ENCODE results near the gene C4orf46. TPM values are rescaled to one million over a fixed set of nuclear protein-coding genes. Genes with fewer than 3 reads are reported as not detected.

The C4orf46 gene
- 1 to 10 TPM; 3.0 to 6.5 (median 4.2) TPM for total RNA-seq

DNA sequence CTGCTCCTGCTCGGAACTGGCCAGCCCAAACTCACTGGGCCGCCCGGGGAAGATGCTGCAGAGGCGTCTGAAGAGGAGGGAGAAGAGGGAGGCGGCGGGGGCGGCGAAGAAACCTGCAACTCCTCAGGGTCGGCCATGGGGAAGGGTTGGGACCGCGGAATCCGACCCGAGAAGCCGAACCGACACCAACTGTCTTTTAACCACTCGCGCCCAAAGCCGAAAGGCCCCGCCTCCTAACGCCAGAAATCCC lies at the start of gene C4orf46:
Gene C4orf46 (minus strand): TSS at position 223 of the 250 bp plus-strand sequence. CDS start 86 bp downstream, at position 137.
- TF ChIP-seq, protein P1, sequence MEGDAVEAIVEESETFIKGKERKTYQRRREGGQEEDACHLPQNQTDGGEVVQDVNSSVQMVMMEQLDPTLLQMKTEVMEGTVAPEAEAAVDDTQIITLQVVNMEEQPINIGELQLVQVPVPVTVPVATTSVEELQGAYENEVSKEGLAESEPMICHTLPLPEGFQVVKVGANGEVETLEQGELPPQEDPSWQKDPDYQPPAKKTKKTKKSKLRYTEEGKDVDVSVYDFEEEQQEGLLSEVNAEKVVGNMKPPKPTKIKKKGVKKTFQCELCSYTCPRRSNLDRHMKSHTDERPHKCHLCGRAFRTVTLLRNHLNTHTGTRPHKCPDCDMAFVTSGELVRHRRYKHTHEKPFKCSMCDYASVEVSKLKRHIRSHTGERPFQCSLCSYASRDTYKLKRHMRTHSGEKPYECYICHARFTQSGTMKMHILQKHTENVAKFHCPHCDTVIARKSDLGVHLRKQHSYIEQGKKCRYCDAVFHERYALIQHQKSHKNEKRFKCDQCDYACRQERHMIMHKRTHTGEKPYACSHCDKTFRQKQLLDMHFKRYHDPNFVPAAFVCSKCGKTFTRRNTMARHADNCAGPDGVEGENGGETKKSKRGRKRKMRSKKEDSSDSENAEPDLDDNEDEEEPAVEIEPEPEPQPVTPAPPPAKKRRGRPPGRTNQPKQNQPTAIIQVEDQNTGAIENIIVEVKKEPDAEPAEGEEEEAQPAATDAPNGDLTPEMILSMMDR (IDR thresholded peaks at IDR 0.05; ENCODE audit: low read depth), result no peak

DNA sequence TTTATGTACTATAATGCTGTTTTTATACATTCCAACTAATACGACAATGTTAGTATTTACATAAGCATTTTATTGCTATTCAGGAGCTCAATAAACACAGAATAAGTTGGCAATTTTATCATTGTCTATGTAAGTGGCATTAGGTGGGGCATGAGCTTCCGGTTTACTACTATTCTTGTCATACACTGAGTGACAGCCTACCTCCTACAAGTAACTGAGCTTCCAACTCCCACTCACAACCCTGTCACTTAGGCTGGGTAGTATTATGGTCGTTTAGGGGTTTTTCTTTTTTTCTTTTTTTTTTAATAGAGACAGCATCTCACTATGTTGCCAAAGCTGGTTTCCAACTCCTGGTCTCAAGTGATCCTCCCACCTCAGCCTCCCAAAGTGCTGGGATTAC lies 44.1 kb upstream of the C4orf46 start:
- TF ChIP-seq, protein P1 (IDR thresholded peaks at IDR 0.05; ENCODE audit: low read depth), result no peak

DNA sequence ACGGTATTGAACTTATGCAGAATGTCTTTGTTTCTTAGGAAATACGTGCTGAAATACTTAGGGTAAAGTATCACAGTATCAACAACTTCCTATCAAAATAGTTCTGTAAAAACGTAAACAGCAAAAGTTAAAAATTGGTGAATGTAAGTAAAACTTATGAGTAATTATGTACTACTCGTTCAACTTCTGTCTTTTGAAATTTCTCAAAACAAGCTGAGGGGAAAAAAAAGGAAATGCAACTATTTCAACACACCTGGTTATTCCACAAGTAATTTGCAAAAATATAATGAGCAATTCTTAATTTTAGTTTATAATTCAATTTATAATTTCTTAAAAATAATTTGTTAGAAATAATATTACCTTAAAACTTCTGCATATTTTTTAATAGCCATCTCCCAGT lies 43.2 kb upstream of the C4orf46 start:
- TF ChIP-seq, protein P1 (IDR thresholded peaks at IDR 0.05; ENCODE audit: low read depth), result no peak

DNA sequence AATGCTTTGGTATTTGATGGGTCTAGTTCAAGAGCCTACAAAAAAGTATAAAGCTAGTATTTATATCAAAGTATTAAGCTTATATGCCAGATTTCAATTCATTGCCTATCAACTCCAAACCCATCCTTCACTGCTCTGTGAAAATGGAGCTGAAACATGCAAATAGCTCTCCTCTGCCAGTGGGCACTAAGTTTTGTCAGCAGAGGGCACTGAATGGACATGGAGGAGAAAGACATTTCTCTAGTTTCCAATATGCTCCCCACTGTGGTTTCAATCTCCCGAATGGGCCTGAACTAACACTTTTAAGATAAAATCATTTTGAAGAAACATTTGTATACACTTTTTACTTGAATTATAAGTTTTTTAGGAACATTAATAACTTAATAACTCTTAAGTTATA lies 39.1 kb upstream of the C4orf46 start:
- TF ChIP-seq, protein P1 (IDR thresholded peaks at IDR 0.05; ENCODE audit: low read depth), result no peak

DNA sequence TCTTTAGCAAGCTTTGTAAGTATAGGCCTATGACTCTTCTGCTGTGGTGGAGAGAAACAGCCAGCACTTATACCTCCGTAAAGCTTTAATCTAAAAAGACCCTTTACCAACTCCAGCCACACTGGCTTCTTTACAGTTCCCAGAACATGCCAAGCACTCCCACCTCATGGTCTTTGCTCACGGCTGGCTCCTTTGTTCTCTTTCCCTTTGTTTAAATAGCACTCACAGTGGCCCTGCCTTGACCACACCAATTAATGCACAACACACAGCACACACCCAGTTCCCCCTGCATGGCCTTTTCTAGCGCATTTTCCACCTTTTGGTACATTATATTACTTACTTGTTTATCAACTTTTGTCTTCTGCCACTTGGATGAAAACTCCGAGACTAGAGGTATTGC lies 32.6 kb upstream of the C4orf46 start:
- TF ChIP-seq, protein P1 (IDR thresholded peaks at IDR 0.05; ENCODE audit: low read depth), result no peak

DNA sequence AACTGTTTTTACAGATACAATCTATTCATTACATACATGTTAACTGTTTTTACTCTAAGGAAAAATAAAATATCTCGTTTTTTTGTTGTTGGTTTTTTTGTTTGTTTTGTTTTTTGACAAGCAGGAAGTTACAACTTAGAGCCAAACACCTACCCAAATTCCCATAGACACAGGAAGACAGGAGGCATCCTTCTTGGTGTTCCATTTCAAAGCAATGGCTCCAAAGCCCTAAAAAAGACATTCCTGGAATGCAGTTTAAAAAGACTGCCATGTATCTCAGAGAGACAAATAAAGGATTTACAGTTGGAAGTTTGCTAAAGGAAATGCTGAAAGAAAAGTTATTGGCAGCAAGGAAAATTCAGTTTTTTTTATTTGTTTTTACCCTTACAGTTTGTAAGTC lies 17.1 kb upstream of the C4orf46 start:
- TF ChIP-seq, protein P1 (IDR thresholded peaks at IDR 0.05; ENCODE audit: low read depth), result no peak

DNA sequence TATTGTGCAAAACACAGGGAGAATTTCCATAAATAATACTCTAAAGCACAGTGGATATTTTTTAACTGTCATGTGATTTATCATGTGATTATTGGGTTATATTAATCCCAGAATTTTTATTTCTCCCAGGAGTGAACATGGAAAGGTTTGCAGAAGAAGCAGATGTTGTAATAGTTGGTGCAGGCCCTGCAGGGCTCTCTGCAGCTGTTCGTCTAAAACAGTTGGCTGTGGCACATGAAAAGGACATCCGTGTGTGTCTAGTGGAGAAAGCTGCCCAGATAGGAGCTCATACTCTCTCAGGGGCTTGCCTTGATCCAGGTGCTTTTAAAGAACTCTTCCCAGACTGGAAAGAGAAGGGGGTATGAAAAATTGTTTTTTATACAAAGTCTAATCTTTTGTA lies 10.4 kb upstream of the C4orf46 start:
- TF ChIP-seq, protein P1 (IDR thresholded peaks at IDR 0.05; ENCODE audit: low read depth), result no peak

DNA sequence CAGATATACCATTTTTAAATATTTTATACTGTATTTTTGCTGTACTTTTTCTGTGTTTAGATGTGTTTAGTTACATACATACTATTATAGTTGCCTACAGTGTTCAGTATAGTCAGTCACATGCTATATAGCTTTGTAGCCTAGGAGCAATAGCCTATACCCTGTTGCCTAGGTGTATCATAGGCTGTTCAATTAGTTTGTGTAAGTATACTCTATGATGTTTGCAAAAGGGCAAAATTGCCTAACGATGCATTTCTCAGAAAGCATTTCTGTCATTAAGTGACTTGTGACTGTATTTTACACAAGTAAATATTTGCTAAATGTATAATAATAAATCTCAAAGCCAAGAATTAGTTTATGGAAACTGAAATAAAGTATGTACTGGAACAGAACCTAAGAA lies 9.9 kb upstream of the C4orf46 start:
- TF ChIP-seq, protein P1 (IDR thresholded peaks at IDR 0.05; ENCODE audit: low read depth), result no peak
